Measurements from ENCODE around the gene PMEL.
A peak's percentile ranks its signal among the peaks of the same experiment; 100 is the strongest.

Gene PMEL

DNA sequence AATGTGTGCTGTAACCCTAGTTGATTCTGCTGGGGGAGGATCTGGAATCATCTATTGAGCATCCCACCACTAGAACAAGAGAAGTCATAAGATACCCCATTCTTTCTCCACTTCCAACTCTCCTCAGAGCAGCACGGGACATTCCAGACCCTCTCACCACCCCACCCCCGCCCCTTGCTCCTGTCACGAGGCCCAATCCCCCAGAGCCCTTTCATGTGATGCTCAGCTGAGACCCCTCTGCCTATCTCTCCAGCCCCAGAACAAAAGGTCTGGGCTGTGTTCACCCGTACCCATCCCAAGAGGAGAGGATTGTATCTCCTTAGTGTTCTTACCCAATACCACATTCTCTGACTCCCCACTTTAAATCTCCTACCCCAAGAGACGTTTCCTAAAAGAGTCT is 602 bp downstream of the PMEL start:
- Histone ChIP-seq H3K9ac (ENCODE audit: low read length) (no peak overlapping the region), H3K4me1 (ENCODE audit: insufficient read depth, low read length) (peaks cover 17% of the 10 kb centered on the region), H3K27ac (ENCODE audit: low read depth, low read length) (no peak overlapping the region), H3K27me3 (ENCODE audit: control insufficient read depth in 1 of 2, insufficient read depth in 2 of 2, low read length in 2 of 2) (no peaks in the 10 kb centered on the region), H3K9me3 (ENCODE audit: low read length) (no peaks in the 10 kb centered on the region), H3K36me3 (ENCODE audit: insufficient read depth, low read length) (no peaks in the 10 kb centered on the region), H3K4me3 (ENCODE audit: low read depth in 1 of 2, low read length in 2 of 2) (no peak overlapping the region)

DNA sequence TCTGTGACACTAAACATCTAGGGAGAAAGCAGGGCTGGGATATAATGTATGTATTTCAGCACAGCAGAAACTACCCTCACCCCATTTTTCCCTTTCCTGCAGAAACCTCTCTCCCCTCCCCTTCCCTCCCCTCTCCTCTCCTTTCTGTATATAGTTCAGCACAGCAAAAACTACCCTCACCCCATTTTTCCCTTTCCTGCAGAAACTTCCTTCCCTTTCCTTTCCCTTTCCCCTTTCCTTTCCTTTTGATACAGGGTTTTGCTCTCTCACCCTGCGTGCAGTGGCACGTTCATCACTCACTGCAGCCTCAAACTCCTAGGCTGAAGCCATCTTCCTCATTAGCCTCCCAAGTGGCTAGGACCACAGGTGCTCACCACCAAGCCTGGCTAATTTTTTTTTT is 2.1 kb downstream of the PMEL start:
- Histone ChIP-seq H3K36me3 (ENCODE audit: insufficient read depth, low read length) (no peaks in the 10 kb centered on the region), H3K9me3 (ENCODE audit: low read length) (no peaks in the 10 kb centered on the region), H3K27me3 (ENCODE audit: control insufficient read depth in 1 of 2, insufficient read depth in 2 of 2, low read length in 2 of 2) (no peaks in the 10 kb centered on the region), H3K27ac (ENCODE audit: low read depth, low read length) (no peak overlapping the region), H3K9ac (ENCODE audit: low read length) (no peak overlapping the region), H3K4me1 (ENCODE audit: insufficient read depth, low read length) (peaks cover 17% of the 10 kb centered on the region), H3K4me3 (ENCODE audit: low read depth in 1 of 2, low read length in 2 of 2) (no peak overlapping the region)

DNA sequence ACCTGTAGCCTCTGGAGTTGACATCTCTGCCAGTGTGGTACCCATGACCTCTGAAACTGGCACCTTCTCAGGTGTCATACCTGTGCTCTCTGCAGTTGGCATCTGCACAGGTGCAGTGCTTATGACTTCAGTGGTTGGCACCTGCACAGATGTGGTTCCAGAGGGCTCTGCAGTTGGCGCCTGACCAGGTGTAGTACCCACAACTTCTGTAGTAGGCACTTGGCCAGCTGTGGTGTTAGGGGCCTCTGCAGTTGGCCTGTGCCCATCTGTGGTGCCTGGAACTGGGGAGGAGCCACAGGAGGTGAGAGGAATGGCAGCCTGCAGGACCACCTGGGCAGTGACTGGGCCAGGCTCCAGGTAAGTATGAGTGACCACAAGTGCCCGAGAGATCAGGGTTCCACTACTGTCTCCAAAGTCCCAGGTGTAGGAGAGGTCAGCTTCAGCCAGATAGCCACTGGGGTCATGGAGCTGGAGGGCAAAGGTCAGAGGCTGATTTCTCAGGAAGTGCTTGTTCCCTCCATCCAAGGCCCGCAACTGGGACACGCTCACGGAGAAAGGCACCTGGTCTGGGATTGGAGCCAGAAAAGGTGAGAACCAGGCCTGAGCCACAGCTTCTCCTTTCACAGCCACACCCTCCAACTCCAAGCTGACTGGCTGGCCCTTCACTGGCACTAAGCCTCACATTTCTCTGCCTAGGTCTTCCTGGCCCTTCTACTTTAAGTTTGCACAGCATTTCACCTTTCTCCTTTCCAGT is 8.6 kb downstream of the PMEL start:
- Histone ChIP-seq H3K36me3 (ENCODE audit: insufficient read depth, low read length) (peaks cover 13% of the 10 kb centered on the region), H3K9me3 (ENCODE audit: low read length) (no peaks in the 10 kb centered on the region), H3K4me3 (ENCODE audit: low read depth in 1 of 2, low read length in 2 of 2) (no peak overlapping the region), H3K9ac (ENCODE audit: low read length) (no peak overlapping the region), H3K27ac (ENCODE audit: low read depth, low read length) (no peak overlapping the region), H3K27me3 (ENCODE audit: control insufficient read depth in 1 of 2, insufficient read depth in 2 of 2, low read length in 2 of 2) (no peaks in the 10 kb centered on the region), H3K4me1 (ENCODE audit: insufficient read depth, low read length) (no peaks in the 10 kb centered on the region)

DNA sequence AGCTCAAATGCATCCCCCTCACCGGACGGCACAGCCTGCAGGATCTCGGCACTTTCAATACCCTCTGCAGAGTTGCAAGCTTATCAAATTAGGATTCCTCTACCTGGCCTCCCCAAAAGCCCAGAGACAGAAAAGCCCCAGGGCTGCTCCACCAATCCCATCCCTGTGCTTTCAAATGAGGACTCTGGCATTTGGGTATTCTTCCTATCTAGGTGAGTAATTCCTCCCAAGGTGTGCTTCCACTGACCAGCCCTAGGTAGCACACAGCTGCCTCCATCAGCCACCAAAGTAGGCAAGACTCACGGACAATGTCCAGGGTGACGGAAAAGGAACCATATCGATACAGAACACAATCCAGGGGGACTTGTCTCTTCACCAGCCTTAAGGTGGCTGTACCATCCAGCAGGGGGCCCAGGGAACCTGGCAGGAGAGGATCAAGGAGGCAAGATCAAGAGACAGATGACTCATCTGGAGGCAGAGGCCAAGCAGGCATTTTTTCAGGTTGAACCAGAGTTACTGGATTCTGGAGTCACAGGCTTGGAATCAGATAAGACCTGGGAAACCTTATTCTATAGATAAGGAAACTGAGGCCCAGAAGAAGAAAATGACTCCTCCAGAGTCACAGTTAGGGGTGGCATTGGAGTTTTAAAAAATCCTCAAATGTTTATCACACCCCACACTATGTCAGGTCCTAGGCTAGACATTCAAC is 9.9 kb downstream of the PMEL start:
- H3K9me3 ChIP-seq (ENCODE audit: low read length), result no peaks in the 10 kb centered on the region
- H3K27ac ChIP-seq (ENCODE audit: low read depth, low read length), result no peak overlapping the region
- no peak overlapping the region for H3K9ac ChIP-seq (ENCODE audit: low read length)
- no peaks in the 10 kb centered on the region for H3K4me1 ChIP-seq (ENCODE audit: insufficient read depth, low read length)
- no peak overlapping the region for H3K4me3 ChIP-seq (ENCODE audit: low read depth in 1 of 2, low read length in 2 of 2)
- H3K27me3 ChIP-seq (ENCODE audit: control insufficient read depth in 1 of 2, insufficient read depth in 2 of 2, low read length in 2 of 2), result no peaks in the 10 kb centered on the region
- peaks cover 23% of the 10 kb centered on the region for H3K36me3 ChIP-seq (ENCODE audit: insufficient read depth, low read length)

DNA sequence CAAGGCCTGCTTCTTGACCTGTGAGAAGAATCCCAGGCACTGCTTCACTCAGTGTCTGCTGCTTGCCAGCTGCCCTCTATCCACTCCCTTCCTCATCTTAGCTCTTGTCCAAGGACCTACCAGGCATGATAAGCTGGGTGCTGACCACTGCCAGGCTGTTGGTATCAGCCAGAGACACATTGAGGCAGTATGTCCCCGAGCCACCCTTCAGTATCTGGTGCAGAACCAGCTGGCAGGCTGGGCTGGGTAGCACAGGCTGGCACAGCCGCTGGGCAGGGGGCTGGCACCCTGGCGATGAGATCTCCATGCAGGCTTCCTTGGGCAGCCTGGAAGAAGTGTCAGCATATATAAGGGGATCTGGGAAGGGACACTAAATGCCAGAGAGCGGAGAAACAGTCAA is 10.5 kb downstream of the PMEL start:
- H3K27me3 ChIP-seq (ENCODE audit: control insufficient read depth in 1 of 2, insufficient read depth in 2 of 2, low read length in 2 of 2), result no peaks in the 10 kb centered on the region
- no peak overlapping the region for H3K4me3 ChIP-seq (ENCODE audit: low read depth in 1 of 2, low read length in 2 of 2)
- no peaks in the 10 kb centered on the region for H3K4me1 ChIP-seq (ENCODE audit: insufficient read depth, low read length)
- peaks cover 23% of the 10 kb centered on the region for H3K36me3 ChIP-seq (ENCODE audit: insufficient read depth, low read length)
- no peaks in the 10 kb centered on the region for H3K9me3 ChIP-seq (ENCODE audit: low read length)
- no peak overlapping the region for H3K9ac ChIP-seq (ENCODE audit: low read length)
- no peak overlapping the region for H3K27ac ChIP-seq (ENCODE audit: low read depth, low read length)

DNA sequence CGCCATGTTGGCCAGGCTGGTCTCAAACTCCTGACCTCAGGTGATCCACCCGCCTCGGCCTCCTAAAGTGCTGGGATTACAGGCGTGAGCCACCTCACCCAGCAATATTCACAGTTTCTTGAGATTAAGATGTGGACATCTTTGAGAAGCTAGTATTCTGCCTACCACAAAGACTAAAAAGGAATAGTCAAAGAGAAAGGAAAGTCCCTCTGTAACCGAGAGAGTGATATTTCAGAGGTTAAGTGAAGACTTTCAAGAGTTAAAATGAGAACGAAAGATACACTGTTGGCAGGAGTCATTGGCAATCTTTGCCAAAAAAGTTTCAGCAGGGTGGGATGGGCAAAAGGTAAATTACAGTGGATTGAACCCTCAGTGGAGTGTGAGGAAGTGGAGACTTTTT is 19.3 kb downstream of the PMEL start:
- Histone ChIP-seq H3K4me3 (ENCODE audit: low read depth in 1 of 2, low read length in 2 of 2) (no peak overlapping the region), H3K4me1 (ENCODE audit: insufficient read depth, low read length) (no peaks in the 10 kb centered on the region), H3K36me3 (ENCODE audit: insufficient read depth, low read length) (peaks cover 18% of the 10 kb centered on the region), H3K27ac (ENCODE audit: low read depth, low read length) (no peak overlapping the region), H3K27me3 (ENCODE audit: control insufficient read depth in 1 of 2, insufficient read depth in 2 of 2, low read length in 2 of 2) (no peaks in the 10 kb centered on the region), H3K9me3 (ENCODE audit: low read length) (no peaks in the 10 kb centered on the region), H3K9ac (ENCODE audit: low read length) (no peak overlapping the region)

DNA sequence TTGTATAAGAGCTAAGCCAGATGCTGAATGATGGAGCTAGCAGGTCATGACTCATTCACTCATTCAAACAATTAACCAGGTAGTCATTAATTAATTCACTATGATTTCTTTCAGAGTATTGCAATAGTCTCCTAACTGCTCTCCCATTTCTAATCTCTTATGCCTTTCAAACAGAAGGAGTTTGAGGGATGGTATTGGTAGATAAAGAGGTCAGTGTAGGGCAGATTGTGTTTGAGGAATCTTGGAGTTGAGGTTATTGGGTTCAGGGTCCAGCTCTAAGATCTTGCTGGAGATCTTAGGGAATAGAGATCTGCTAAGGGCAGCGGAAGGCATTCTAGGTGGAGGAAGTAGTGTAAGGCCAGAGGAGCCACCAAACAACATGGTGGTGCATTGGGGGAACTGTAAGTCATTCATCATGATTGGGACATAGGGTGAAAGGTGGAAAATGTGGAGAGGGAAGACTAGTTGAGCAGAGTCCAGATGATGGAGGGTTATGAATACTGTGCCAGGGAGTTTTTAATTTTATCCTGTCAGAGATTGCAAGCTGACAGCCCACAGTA is 23.2 kb downstream of the PMEL start:
- Histone ChIP-seq H3K4me1 (ENCODE audit: insufficient read depth, low read length) (peaks cover 9% of the 10 kb centered on the region), H3K36me3 (ENCODE audit: insufficient read depth, low read length) (peaks cover 15% of the 10 kb centered on the region), H3K9ac (ENCODE audit: low read length) (no peak overlapping the region), H3K4me3 (ENCODE audit: low read depth in 1 of 2, low read length in 2 of 2) (no peak overlapping the region), H3K27ac (ENCODE audit: low read depth, low read length) (no peak overlapping the region), H3K9me3 (ENCODE audit: low read length) (no peaks in the 10 kb centered on the region), H3K27me3 (ENCODE audit: control insufficient read depth in 1 of 2, insufficient read depth in 2 of 2, low read length in 2 of 2) (no peaks in the 10 kb centered on the region)

DNA sequence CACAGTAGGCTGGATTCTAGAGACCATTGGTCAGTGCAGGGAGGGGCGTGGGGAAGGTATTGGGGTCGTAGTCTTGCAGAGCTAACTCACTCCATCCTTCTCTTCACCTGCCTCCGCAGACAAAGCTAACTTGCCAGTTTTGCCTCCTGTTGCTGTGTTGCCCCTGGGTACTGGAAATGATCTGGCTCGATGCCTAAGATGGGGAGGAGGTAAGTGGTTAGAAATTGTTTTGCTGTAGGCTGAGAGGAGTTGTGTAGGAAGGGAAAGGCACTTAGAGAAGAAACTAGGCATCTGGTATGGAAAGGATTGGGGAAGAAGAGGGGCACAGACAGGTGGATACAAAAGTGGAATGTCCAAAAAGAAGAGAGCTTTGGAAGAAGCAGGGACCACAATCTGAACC is 23.8 kb downstream of the PMEL start:
- no peaks in the 10 kb centered on the region for H3K9me3 ChIP-seq (ENCODE audit: low read length)
- no peak overlapping the region for H3K9ac ChIP-seq (ENCODE audit: low read length)
- H3K4me1 ChIP-seq (ENCODE audit: insufficient read depth, low read length), result peaks cover 9% of the 10 kb centered on the region
- H3K27me3 ChIP-seq (ENCODE audit: control insufficient read depth in 1 of 2, insufficient read depth in 2 of 2, low read length in 2 of 2), result no peaks in the 10 kb centered on the region
- H3K27ac ChIP-seq (ENCODE audit: low read depth, low read length), result no peak overlapping the region
- peaks cover 15% of the 10 kb centered on the region for H3K36me3 ChIP-seq (ENCODE audit: insufficient read depth, low read length)
- H3K4me3 ChIP-seq (ENCODE audit: low read depth in 1 of 2, low read length in 2 of 2), result no peak overlapping the region

DNA sequence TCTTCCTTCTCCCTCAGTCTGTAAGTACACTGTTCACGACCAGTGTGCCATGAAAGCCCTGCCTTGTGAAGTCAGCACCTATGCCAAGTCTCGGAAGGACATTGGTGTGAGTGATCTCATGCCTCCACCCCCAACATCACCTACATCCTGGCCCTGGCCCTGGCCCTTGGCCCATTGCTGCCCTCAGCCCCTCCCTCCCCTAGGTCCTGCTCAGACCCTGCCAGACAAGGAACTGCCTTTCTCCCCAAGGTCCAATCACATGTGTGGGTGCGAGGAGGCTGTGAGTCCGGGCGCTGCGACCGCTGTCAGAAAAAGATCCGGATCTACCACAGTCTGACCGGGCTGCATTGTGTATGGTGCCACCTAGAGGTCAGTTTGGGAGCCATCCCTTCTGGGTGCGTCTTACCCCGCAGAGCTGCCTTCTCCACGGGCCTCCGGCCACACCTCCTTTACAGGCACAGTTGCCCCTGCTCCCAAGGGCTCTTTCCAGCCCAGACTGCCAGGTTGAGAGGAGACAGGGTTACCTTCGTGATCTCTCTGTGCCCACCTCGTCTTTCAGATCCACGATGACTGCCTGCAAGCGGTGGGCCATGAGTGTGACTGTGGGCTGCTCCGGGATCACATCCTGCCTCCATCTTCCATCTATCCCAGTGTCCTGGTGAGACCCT is 25.6 kb downstream of the PMEL start:
- Histone ChIP-seq H3K9me3 (ENCODE audit: low read length) (no peaks in the 10 kb centered on the region), H3K9ac (ENCODE audit: low read length) (no peak overlapping the region), H3K27ac (ENCODE audit: low read depth, low read length) (peak overlapping the region; percentile 6), H3K4me3 (ENCODE audit: low read depth in 1 of 2, low read length in 2 of 2) (peak overlapping the region; percentile 1 to 29), H3K36me3 (ENCODE audit: insufficient read depth, low read length) (peaks cover 15% of the 10 kb centered on the region), H3K4me1 (ENCODE audit: insufficient read depth, low read length) (peaks cover 9% of the 10 kb centered on the region), H3K27me3 (ENCODE audit: control insufficient read depth in 1 of 2, insufficient read depth in 2 of 2, low read length in 2 of 2) (no peaks in the 10 kb centered on the region)

DNA sequence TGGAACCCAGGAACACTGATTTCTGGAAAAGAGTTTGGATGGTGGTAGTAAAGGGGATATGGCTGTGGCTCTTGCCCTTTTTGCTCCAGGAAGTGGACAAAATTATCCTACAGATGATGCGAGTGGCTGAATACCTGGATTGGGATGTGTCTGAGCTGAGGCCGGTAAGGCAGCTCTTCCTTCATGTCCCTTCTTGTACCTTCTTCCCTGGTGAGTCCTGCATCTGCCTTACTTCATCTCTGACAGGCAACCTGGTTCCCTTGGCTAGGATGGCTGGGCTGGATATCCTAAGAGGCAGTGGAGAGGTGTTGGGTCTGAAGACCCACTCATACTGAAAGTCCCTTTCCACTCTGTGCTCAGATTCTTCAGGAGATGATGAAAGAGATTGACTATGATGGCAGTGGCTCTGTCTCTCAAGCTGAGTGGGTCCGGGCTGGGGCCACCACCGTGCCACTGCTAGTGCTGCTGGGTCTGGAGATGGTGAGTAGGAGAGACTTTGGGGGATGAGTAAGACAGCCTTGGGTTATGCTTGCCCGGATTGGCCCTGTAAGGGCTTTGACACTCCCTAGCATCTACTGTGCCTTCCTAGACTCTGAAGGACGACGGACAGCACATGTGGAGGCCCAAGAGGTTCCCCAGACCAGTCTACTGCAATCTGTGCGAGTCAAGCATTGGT is 26.9 kb downstream of the PMEL start:
- no peak overlapping the region for H3K9ac ChIP-seq (ENCODE audit: low read length)
- no peaks in the 10 kb centered on the region for H3K27me3 ChIP-seq (ENCODE audit: control insufficient read depth in 1 of 2, insufficient read depth in 2 of 2, low read length in 2 of 2)
- H3K27ac ChIP-seq (ENCODE audit: low read depth, low read length), result no peak overlapping the region
- peaks cover 12% of the 10 kb centered on the region for H3K36me3 ChIP-seq (ENCODE audit: insufficient read depth, low read length)
- H3K4me3 ChIP-seq (ENCODE audit: low read depth in 1 of 2, low read length in 2 of 2), result no peak overlapping the region
- peaks cover 9% of the 10 kb centered on the region for H3K4me1 ChIP-seq (ENCODE audit: insufficient read depth, low read length)
- no peaks in the 10 kb centered on the region for H3K9me3 ChIP-seq (ENCODE audit: low read length)

DNA sequence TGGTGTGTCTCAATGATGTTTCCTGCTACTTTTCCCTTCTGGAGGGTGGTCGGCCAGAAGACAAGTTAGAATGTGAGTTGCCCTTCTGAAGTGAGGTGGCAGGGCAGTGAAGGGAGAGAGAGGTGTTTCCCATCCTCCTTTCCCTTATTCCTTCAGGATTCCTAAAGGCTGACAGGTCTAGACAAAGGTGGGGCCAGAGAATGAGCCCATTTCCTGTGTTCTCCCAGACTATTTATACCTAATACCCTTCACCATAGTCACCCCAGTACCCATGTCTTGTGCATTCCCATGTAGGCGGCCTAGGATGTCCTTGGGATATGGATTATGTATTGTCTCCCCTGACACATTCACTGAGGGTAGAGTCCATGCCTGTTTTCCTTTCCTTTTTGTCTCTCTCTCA is 27.9 kb downstream of the PMEL start:
- H3K27me3 ChIP-seq (ENCODE audit: control insufficient read depth in 1 of 2, insufficient read depth in 2 of 2, low read length in 2 of 2), result no peaks in the 10 kb centered on the region
- no peak overlapping the region for H3K27ac ChIP-seq (ENCODE audit: low read depth, low read length)
- H3K36me3 ChIP-seq (ENCODE audit: insufficient read depth, low read length), result peaks cover 9% of the 10 kb centered on the region
- no peak overlapping the region for H3K4me3 ChIP-seq (ENCODE audit: low read depth in 1 of 2, low read length in 2 of 2)
- no peaks in the 10 kb centered on the region for H3K9me3 ChIP-seq (ENCODE audit: low read length)
- H3K4me1 ChIP-seq (ENCODE audit: insufficient read depth, low read length), result peaks cover 10% of the 10 kb centered on the region
- H3K9ac ChIP-seq (ENCODE audit: low read length), result no peak overlapping the region

All from muscle layer of colon (tissue), 2 donors.